GM19455 (cell line): ENCODE results near the gene XPO5.
A peak's percentile ranks its signal among the peaks of the same experiment; 100 is the strongest.

Experiments
- ATAC-seq: cut with Tn5 transposase; IDR thresholded peaks from one replicate; pipeline ENCODE4 v1.9.1; 2021; ENCODE audit not compliant: unreplicated experiment

The XPO5 gene

DNA sequence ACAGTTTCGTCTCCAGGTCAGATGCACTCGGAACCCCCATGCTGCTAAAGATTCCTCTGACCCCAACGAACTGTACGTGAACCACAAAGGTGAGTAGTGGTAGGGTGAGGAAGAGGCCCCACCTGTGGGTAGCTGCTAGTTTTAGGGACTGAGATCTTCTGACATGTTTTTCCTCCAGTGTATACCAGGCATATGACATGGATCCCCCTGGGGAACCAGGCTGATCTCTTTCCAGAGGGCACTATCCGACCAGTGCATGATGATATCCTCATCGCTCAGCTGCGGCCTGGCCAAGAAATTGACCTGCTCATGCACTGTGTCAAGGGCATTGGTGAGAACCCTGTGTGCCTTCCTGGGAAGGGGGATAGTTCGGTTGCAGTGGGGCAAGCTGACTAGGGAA lies 55.7 kb downstream of the XPO5 start:
- ATAC-seq = no peak

DNA sequence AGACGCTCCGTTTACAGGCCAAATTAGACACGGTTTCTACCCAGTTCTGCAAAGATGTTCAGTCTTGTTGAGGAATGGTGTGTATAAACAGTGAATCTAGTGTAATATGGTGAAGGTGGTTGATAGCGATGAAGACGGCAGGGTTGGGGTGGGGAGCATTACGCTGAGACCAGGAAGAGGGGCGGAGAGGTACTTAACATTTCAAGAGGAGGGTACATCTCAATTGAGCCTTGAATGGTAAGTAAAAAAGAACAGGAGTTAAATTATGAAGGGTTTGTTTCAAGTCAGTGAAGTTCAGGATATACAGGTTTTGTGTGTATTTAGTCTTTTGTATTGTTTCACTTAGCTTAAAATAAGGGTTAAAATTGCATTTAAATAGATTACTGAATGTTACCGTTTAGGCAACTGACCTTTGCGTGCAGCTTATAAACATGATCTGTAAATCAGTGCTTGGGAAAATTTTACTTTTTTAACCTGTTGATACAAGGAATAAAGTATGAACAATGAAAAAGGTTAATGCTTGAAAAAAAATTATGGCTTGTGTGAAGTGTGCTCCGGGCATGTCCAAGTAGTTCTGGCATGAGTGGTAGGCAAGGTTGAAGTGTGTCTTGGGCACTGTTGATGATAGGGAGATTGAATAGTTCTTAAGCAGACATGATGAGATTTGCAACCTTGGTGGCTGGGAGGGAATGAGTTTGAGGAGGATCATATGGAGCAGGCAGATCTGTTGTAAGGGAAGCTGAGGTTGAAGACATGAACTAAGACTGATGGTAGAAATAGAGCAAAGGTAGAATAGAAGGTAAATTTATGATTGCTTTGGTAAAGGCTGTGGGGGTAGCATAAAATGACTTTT lies 58.1 kb downstream of the XPO5 start:
- no peak for ATAC-seq

DNA sequence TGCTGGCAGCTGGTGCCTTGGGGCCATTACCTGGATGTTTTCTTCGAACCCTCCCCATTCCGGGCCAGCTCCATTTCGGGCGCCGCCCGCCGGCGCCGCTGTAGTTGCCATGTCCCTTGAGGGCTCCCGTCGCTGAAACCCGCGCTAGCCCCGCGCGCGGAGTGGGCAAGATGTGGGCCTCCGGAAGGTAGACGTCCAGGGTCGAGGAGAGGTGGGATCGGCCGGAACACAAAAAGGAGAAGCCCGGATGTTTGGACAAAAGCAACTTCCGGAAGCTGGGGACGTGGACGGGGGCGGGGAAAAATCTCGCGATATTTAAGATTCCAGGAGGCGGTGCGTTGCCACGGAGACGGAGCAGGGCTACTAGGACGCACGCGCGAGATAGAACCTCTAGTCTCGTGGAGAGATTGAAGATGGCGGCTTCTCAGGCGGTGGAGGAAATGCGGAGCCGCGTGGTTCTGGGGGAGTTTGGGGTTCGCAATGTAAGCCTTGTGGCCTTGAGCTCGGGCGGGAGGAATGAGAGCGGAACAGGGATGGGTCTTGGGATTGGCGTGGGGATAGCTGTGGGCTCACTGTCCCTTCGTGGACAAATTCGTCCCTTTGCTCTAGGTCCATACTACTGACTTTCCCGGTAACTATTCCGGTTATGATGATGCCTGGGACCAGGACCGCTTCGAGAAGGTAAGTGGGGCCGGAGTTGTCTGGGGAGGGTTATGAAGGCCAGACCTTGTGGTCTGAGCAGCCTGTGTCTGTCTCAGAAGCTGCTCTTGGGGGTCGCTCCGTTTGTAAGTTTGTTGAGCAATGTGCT lies 58.9 kb downstream of the XPO5 start, which contains the start of the genes POLR1C and YIPF3:
Gene POLR1C (plus strand): TSS at position 393 of the 808 bp plus-strand sequence. CDS start 21 bp downstream, at position 414.
Gene YIPF3 (minus strand): TSS at position 230 of the 808 bp plus-strand sequence. CDS start 119 bp downstream, at position 111.
- peak; percentile 89 for ATAC-seq

DNA sequence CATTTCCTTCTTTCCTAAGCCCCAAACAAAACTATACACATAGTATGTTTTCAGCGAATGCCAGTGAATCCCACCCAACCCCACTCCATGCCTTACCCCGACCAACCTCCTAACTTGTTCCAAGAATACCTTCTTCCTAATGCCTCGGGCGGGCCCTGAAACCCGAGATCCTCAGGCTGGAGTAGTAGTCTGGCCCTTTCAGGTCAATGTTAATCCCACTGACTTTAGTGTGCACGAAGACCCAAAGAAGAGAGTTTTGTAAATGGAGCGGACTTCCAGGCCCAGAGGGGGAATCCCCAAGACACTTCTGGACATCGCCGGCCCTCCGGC lies 59.5 kb downstream of the XPO5 start:
- ATAC-seq = no peak

DNA sequence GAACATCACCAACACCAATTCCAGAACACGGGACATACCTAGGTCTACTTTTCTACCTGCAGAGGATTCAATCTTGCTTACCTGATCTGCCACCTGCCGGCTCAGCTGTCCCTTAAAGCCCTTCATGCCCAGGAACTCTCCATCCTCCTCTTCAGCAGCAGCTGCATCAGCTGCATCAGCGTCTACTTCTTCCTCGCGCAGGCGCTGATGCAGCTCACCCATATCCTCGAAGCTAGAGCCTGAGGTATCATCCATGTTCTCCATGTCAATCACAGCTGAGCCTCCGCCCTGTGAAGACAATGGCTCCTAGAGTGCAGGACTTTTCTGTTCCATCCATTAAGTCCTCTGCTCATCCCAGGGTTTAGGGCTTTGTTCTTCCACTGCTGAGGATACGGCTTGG lies 60.0 kb downstream of the XPO5 start:
- no peak for ATAC-seq

DNA sequence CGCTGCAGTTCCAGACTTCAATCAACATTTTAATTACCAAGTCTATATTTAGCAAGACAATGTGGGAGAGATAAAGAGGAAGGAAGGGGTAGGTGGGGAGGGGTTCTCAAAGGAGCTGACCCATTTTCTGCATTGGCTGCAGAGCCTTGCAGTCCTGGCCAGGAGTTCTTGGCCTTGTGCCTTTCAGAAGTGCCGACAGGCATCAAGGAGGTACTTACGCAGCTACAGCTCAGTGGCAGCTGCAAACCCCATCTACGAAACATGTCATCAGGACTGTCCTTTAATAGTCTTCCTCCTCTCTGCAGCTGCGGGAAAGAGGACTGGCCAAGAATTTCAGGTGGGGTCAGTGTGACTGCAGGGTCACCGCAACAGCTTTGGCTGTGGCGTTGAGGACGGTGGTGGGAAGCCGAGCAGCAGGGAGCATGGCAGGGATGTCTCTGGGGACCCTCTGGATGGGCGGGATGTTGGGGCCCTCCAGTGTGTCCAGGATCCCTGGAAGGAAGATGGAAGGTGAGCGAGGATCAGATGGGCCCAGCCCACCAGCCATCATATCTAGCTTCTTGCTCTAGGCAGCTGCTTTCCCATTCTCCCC lies 63.9 kb downstream of the XPO5 start:
- no peak for ATAC-seq

DNA sequence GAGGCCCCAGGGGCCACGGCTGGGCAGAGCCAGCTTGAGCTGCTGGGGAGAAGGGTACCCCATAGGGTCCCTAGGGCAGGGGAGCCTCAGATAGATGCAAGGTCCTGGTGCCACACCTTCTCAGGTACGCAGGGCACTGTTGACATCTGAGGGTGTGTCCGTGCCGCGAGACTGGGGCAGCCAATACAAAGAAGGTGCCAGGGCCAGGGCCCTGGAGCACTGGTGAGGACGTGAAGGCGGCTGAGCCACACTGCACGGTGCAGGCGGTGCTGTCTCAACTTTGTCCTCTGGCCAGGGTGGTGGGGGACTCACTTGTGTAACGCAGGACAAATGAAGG lies 65.0 kb downstream of the XPO5 start:
- ATAC-seq = no peak

DNA sequence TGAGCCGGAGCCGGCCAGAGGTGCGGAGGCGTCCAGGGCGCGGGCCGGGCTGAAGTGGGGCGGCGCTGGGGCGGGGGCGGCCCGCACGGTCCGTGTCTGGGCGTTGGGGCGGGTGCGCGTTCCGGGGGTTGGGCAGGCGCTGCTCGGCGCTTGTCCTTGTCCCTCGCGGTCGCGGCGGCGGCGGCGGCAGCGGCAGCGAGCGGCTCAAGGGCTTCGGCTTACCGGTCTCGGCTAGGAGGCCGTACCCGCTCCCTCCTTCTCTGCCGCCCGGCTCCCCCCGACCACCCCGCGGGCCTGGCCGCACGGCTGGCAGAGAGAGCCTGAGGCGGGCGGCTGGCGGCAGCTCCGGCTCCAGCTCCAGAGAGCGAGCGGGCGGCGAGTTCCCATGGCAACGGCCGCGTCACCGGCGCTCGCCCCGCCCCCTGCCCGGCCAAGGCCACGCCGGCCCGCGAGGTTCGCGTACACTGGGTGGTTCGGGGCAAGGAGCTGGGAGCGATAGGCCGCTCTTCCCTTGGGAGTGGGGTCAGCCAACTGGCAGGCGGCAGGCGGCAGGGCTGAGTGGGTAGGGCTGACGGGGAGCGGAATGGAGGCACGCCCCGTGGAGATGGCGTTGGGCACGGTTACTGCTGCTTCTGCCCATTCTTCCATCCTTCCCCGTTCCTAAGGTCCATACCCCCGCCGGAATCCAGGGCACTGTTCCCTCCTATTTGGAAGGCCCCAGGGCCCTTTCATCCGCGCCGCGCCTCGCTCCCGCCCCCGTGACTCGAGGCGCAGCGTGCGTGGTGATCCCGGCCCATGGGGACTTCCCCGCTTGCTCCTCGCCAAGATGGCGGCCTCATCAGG lies 65.6 kb downstream of the XPO5 start, which contains the start of gene LRRC73:
Gene LRRC73 (minus strand): TSS at position 363 of the 843 bp plus-strand sequence. CDS start 561 bp downstream, outside the sequence.
- peak; percentile 54 for ATAC-seq

DNA sequence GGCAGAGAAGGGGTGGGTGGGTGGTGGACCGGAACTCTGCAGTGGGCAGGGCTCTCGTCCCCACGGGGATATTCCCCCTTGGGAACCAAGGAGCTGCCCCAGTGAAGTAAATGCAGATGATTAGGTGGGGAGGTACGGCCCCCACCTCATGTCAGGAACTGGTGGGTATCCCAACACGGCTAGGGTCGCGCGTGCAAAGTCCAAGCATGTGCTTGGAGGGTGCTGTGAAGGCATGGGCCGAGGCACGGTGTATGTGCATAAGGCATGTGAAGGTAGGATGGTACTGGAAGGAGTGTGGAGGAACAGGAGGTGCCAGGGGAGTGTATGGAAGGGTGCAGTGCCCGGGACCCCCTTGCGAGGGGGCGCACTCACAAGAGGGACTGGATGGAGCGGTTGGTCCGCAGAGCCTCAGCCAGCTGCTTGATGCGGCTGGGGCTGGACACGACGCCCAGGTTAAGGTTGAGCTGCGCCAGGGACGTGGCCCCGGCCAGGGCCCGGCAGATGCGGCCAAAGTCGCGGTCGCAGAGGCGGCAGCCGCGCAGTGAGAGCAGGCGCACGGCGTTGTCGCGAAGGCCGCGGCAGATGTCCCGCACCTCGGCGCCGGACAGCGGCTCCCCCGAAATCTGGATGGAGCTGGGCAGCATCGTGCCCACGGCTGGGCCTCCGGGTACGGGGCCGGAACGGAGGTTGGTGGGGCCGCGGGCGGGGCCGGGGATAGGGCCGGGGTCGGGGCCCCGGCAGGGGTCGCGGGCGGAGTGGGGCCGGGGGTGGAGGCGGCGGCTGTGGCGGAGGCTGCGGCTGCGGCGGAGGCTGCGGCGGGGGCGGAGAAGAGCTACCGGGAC lies 66.5 kb downstream of the XPO5 start:
- ATAC-seq = peak; percentile 11

DNA sequence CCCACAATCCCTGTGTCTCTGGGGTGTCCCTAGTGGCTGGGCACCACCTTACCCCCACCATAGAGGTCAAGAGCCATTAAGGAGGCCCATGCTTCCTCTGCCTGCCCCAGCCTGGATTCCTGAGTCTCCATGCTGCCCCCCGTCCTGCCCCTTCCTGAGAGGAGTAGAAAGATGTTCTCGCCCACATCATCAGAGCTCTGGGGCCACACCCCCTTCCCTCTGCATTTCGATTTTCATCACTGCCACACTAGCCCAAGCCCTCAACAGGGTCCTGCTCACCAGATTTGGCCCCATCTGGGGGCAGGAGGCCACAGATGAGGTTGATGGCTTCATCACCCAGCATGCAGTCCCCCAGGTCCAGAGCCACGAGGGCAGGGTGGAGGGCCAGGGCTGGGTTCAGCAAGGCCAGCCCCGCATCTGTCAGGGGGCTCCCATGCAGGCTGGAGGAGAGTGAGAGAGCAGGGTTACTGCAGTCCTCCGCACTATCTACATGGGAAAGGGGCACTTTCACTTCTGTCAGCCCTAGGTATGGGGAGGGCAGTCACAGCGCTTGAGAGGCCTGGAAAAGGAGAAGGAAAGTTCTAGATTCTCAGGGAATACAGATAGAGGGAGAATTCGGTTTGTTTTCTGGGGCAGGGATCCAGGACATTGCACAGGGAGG lies 67.2 kb downstream of the XPO5 start:
- no peak for ATAC-seq

DNA sequence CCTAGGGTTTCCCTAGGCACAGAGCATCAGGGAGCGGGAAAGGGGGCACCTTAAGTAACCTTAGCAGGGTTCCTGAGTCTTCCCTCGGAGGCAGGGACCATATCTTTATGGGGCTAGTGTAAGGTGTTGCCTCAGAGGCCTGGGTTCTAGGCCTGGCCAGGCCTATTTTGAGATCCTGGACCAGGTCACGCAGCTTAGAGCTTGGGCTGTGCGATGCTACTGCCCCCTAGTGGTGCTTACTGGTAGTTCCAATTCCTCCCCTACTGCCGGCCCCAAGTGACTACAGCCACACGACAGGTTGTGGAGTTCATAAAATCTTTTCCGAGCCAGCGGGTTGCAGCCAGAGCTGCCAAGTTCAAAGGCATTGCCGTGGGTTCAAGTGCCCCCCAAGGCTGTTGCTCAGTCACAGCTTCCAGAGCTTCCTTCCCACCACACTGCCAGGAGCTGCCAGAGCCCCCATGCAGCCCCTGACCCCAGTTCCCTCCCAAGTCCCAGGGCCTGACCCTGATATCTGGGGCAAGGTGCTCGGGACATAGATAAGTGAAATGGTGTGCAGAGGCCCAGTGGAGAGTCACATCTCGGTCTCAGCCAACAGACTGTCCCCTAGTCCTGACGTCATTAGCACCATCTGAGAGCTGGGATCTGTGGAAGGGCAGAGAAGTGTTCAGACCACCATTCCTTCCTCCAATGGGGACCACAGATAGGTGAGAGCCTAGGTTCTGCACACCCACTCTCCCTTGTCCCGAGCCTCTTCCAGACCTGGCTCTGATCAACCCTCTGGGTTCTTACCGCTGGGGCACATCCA lies 69.0 kb downstream of the XPO5 start:
- ATAC-seq = peak; percentile 57

DNA sequence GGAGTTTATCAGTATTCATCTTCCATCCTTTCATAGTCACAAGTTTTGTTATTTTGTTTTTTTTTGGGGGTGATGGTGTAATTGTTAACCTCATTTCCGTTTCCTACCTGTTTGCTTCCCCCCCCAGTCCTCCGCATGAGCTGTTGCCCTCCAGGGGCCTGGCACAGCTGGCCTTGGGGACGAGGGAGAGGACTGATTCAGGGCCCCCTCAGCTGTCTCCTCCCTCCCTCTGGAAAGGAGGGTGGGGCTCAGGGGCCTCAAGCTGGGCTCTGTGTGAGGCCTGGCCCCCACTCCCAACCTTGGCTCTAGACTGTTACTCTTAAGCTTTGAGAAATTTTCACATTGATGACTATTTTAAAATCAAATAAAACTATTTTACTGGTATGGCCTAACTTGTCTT lies 69.7 kb downstream of the XPO5 start:
- ATAC-seq = no peak

DNA sequence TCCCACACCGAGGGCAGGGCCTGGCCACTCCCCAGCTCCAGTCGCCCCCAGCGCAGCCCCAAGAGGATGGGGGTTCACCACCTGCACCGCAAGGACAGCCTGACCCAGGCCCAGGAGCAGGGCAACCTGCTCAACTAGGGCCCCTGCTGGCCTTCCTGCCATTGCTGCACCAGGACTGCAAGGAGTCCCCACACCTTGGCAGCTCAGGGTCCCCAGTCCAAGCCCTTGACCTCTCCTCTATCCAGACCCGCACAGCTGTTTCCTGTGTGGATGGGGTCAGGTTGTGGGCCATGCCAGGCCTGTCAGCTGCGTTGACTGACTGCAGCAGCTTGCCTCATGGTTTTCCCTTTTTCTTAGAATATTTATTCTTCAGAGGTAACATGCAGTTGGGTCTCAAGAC lies 70.1 kb downstream of the XPO5 start:
- ATAC-seq = no peak

DNA sequence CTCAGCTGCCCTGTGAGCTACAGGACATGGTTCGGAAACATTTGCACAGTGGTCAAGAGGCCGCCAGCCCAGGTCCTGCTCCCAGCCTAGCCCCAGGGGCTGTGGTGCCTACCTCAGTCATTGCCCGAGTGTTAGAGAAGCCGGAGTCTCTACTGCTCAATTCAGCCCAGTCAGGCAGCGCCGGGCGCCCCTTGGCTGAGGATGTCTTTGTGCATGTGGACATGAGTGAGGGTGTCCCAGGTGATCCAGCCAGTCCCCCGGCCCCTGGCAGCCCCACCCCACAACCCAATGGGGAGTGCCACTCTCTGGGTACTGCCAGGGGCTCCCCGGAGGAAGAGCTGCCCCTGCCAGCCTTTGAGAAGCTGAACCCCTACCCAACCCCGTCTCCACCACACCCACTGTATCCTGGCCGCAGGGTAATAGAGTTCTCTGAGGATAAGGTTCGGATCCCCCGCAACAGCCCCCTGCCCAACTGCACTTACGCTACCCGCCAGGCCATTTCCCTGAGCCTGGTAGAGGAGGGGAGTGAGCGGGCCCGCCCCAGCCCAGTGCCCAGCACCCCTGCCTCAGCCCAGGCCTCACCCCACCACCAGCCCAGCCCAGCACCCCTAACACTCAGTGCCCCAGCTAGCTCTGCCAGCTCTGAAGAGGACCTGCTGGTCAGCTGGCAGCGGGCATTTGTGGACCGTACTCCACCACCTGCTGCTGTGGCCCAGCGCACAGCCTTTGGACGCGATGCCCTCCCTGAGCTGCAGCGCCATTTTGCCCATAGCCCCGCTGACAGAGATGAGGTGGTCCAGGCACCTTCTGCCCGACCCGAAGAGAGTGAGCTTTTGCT lies 70.9 kb downstream of the XPO5 start:
- no peak for ATAC-seq

DNA sequence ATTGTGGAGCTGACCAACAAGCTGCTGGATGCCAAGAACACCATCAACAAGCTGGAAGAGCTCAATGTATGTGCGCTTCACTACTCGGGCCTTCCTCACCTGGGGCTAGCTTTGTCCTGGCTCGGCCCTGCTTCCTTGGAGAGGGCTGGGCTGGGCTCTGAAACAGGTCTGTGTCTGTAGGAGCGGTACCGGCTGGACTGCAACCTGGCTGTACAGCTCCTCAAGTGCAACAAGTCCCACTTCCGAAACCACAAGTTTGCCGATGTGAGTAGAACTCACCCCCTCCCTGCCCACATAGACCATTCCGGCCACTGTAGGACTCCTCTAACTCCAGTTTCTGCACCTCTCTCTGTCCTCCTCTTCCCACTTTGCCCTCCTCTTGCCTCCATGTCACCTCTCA lies 72.4 kb downstream of the XPO5 start:
- ATAC-seq = no peak

DNA sequence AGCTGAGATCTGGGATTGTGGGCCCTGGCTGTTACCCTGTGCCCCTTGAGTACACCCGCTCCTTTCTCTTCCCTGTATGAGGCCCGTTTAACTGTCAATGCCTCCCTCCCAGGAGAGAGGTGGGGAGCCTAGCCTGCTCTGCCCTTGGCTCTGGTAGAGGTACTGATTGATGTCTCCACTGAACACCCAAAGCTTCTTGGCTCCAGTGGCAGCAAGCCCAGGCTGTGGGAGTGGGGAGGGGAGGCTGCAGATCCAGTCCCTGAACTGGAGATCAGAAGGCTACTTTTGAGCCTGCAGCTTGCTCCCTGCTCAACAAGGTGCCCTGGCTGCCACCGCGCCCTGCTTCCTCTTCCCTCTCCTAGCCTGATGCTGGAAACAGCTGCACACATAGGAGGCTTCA lies 73.2 kb downstream of the XPO5 start:
- ATAC-seq = no peak

DNA sequence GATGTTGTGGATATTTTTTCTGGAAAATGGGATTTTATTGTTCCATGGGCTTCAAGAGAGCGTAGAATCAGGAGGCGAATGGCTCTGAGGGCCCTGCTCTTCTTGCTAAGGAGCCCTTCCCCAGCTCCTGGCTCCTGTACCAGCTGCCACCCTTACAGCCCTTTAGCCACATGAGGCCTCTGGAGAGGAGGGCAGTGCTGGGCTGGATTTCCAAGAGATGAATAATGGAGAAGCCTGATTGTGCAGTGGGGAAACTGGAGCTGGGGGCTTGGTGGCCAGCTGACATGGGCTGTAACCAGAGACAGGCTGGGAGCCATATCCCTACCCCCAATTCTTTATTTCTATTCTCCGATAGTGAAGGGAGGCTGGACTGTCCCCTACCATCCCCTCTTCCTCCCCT lies 74.9 kb downstream of the XPO5 start:
- ATAC-seq = no peak
